ENCODE measurements around the gene MATN1. TPM values are rescaled to one million over a fixed set of nuclear protein-coding genes. Genes with fewer than 3 reads are reported as not detected.

MATN1 gene
- total RNA-seq, 1 experiment from 2014 or later = 0.12 TPM

- TF ChIP-seq SIN3A (IDR thresholded peaks at IDR 0.05; ENCODE audit: low read depth) = no peak
- TF ChIP-seq SP1 (IDR thresholded peaks at IDR 0.05; ENCODE audit: low read depth) = no peak
- TF ChIP-seq ZNF274 (IDR thresholded peaks at IDR 0.05; ENCODE audit: low read depth, low read length) = no peak
- no peak for TF ChIP-seq ELF1 (IDR thresholded peaks at IDR 0.05; ENCODE audit: borderline replicate concordance, low read depth)
- TF ChIP-seq, protein P1, sequence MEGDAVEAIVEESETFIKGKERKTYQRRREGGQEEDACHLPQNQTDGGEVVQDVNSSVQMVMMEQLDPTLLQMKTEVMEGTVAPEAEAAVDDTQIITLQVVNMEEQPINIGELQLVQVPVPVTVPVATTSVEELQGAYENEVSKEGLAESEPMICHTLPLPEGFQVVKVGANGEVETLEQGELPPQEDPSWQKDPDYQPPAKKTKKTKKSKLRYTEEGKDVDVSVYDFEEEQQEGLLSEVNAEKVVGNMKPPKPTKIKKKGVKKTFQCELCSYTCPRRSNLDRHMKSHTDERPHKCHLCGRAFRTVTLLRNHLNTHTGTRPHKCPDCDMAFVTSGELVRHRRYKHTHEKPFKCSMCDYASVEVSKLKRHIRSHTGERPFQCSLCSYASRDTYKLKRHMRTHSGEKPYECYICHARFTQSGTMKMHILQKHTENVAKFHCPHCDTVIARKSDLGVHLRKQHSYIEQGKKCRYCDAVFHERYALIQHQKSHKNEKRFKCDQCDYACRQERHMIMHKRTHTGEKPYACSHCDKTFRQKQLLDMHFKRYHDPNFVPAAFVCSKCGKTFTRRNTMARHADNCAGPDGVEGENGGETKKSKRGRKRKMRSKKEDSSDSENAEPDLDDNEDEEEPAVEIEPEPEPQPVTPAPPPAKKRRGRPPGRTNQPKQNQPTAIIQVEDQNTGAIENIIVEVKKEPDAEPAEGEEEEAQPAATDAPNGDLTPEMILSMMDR (IDR thresholded peaks at IDR 0.05 in 2 of 3, conservative IDR thresholded peaks at IDR 0.05 in 1 of 3; ENCODE audit: borderline replicate concordance in 1 of 3, insufficient read depth in 1 of 3, low read depth in 2 of 3, low read length in 2 of 3) = no peak
- TF ChIP-seq EZH2phosphoT487 (IDR thresholded peaks at IDR 0.05; ENCODE audit: borderline replicate concordance) = no peak
Observed at GRCh38 chr1:30706528-30706927, 16.9 kb downstream of the MATN1 start (continued).

DNA sequence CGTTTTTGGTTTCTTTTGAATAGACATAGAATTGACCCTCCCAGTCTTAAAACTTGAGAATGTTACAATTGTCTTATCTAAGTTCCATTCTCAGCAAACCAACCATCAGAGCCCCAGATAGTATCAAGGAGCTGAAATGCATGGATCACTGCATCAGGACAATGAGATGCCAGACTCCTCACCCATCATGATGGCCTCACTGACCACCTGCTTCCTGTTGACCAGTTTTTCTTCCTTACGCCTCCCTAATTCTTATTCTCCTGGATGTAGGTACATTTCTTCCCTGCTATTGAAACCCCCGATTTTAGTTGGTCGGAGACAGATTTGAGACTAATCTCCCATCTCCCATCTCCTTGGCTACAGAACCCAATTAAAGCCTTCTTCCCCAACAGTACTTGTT, 17.7 kb downstream of the MATN1 start:
- no peaks in the 10 kb centered on the region for H3K9me3 ChIP-seq (ENCODE audit: control insufficient read depth in 1 of 2, insufficient read depth in 1 of 2, low read depth in 1 of 2, low read length in 2 of 2)
- no peaks in the 10 kb centered on the region for H4K20me1 ChIP-seq (ENCODE audit: insufficient read depth)
- RAD21 ChIA-PET (ENCODE audit: low non-redundant PET in 1 of 2, low total read pairs in 2 of 2, uncharacterized antibody in 2 of 2, unreplicated experiment in 2 of 2) = no interaction called here
- DNase-seq (ENCODE audit: low read depth, low spot score) (no peak), ATAC-seq (no peak)
- H3K4me1 ChIP-seq (ENCODE audit: control insufficient read depth in 1 of 2, insufficient read depth in 2 of 2, low read length in 2 of 2) = peaks cover 3 to 21% of the 10 kb centered on the region in 2 experiments; a peak in 3 of 4 replicates
- no peaks in the 10 kb centered on the region for H3K79me2 ChIP-seq (ENCODE audit: insufficient read depth, low read length)
- H3K9me2 ChIP-seq (ENCODE audit: insufficient read depth) = no peaks in the 10 kb centered on the region
- no peaks in the 10 kb centered on the region for H3K27me3 ChIP-seq (ENCODE audit: insufficient read depth, low read length)
- CTCF ChIA-PET = no interaction called here
- no peak overlapping the region for H2AFZ ChIP-seq (ENCODE audit: low read depth, low read length, poor library complexity, severe bottlenecking)
- BruUV-seq (replicated peaks) = no TSS peak
- no peak overlapping the region for H3K4me3 ChIP-seq (replicated peaks in 1 of 2; ENCODE audit: low read depth in 1 of 2, low read length in 2 of 2)
- no peak overlapping the region for H3K27ac ChIP-seq (ENCODE audit: low read depth, low read length)
- no peaks in the 10 kb centered on the region for H3K36me3 ChIP-seq (ENCODE audit: control insufficient read depth in 1 of 2, insufficient read depth in 2 of 2, low read length in 2 of 2)
- POLR2A ChIA-PET = no interaction called here
- H3K9ac ChIP-seq (ENCODE audit: low read length) = no peak overlapping the region
- no peak overlapping the region for H3K4me2 ChIP-seq (ENCODE audit: low read length)
- intact Hi-C loops (cut with micrococcal nuclease) = loop anchor here (5.0 to 10.0 kb wide), 3 partner anchors 271 to 911 kb away; no protein-coding TSS in a partner anchor
- TF ChIP-seq FOSL1 (IDR thresholded peaks at IDR 0.05; ENCODE audit: low read depth) (no peak), JUND (IDR thresholded peaks at IDR 0.05) (no peak), SP1 (IDR thresholded peaks at IDR 0.05; ENCODE audit: low read depth) (no peak), ZBTB33 (IDR thresholded peaks at IDR 0.05; ENCODE audit: extremely low read depth, insufficient replicate concordance, low read length) (no peak), CBX3 (IDR thresholded peaks at IDR 0.05; ENCODE audit: low read depth) (no peak), RAD21 (IDR thresholded peaks at IDR 0.05; ENCODE audit: low read depth) (no peak), ATF3 (IDR thresholded peaks at IDR 0.05) (no peak), EZH2phosphoT487 (IDR thresholded peaks at IDR 0.05; ENCODE audit: borderline replicate concordance) (no peak), EGR1 (IDR thresholded peaks at IDR 0.05; ENCODE audit: low read depth) (no peak), SIN3A (IDR thresholded peaks at IDR 0.05; ENCODE audit: low read depth) (no peak), ELF1 (IDR thresholded peaks at IDR 0.05; ENCODE audit: borderline replicate concordance, low read depth) (no peak)
- TF ChIP-seq, protein P2, sequence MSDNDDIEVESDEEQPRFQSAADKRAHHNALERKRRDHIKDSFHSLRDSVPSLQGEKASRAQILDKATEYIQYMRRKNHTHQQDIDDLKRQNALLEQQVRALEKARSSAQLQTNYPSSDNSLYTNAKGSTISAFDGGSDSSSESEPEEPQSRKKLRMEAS (IDR thresholded peaks at IDR 0.05) = no peak
- TF ChIP-seq, protein P1 (IDR thresholded peaks at IDR 0.05 in 2 of 3, conservative IDR thresholded peaks at IDR 0.05 in 1 of 3; ENCODE audit: borderline replicate concordance in 1 of 3, insufficient read depth in 1 of 3, low read depth in 2 of 3, low read length in 2 of 3) = no peak
